Measurements from ENCODE around the gene FAM117B. TPM values are rescaled to one million over a fixed set of nuclear protein-coding genes. Genes with fewer than 3 reads are reported as not detected.
"Not testable (repeated sequence)": the region's sequence is repeated elsewhere in the genome, so short reads cannot be mapped to it uniquely, and the experiment has no call there.

FAM117B gene
- polyA plus RNA-seq, 4 donors = 28.0 to 36.0 (median 31.7) TPM

DNA sequence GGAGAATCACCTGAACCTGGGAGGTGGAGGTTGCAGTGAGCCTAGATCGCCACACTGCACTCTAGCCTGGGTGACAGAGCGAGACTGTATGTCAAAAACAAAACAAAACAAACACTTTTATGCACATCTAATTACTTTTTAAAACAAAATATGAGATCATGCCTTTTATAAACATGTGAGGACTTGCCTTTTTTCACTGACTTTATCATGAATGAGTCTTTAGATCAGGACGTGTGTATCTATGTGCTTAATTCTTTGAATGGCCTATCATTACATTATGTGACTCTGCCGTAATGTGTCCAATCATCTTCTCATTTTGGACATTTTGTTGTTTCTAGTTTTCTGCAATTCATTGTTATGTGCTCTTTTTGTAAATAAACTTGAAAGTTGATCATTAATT lies 58.7 kb downstream of the FAM117B start:
- no peak for DNase-seq (ENCODE audit: low read depth in 4 of 4, low spot score in 3 of 4)

GRCh38 chr2:202695166-202695565 lies 60.4 kb downstream of the FAM117B start:
- DNase-seq (ENCODE audit: low read depth in 4 of 4, low spot score in 3 of 4) = no peak

DNA sequence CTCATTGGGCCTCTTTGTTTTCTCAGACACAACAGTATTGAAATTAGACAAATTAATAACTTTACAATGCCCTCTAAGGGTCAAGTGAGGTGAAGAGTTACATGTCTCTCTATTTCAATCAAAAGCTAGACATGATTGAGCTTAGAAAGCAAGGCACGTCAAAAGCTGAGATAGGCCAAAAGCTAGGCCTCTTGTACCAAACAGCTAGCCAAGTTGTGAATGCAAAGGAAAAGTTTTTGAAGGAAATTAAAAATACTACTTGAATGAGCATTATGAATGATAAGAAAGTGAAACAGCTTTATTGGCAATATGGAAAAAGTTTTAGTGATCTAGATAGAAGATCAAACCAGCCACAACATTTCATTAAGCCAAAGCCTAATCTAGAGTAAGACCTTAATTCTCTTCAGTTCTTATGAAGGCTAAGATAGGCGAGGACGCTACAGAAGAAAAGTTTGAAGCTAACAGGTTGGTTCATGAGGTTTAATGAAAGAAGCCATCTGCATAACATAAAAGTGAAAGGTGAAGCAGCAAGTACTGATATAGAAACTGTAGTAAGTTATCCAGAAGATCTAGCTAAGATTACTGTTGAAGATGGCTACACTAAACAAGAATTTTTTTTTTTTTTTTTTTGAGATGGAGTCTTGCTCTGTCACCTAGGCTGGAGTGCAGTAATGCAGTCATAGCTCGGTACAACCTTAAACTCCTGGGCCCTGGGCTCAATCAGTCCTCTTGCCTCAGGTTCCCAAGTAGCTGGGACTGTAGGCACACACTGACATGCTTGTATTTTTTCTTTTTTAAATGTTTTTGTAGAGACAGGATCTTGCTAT lies 65.5 kb downstream of the FAM117B start:
- DNase-seq (ENCODE audit: low read depth in 4 of 4, low spot score in 3 of 4) = no peak

DNA sequence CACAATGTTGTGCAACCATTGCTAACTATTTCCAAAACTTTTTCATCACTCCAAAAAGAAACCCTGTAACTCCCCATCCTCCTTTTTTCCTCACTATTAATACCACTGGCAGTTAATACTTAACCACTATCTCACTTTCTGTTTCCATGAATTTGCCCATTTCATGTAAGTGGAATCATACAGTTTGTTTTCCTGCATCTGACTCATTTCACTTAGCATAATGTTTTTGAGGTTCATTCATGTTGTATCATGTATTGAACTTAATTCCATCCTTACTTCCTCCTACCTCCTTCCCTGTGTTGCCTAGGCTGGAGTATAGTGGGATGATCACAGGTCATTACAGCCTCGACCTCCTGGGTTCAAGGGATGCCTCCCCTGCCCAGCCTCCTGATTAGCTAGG lies 68.3 kb downstream of the FAM117B start:
- no peak for DNase-seq (ENCODE audit: low read depth in 4 of 4, low spot score in 3 of 4)

DNA sequence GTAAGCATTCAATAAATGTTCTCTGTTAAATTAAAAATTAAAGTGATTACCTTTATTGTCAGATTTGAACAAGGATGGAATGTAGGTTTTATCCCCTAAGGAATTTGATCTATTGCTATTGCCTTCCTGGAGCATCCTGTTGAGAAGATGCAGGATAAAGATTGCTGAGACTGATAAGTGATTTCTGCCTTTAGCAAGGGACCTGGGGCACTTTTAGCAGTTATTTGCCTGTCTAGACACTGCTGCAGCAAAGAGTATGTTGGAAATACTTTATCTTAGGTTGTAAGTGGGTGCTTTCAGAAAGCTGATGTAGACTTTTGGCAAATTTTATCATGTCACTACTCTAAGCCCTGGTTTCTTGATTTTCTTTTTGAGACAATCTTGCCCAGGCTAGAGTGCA lies 69.5 kb downstream of the FAM117B start:
- no peak for DNase-seq (ENCODE audit: low read depth in 4 of 4, low spot score in 3 of 4)

GRCh38 chr2:202705446-202706020 lies 70.8 kb downstream of the FAM117B start:
- DNase-seq (ENCODE audit: low read depth in 4 of 4, low spot score in 3 of 4) = no peak

DNA sequence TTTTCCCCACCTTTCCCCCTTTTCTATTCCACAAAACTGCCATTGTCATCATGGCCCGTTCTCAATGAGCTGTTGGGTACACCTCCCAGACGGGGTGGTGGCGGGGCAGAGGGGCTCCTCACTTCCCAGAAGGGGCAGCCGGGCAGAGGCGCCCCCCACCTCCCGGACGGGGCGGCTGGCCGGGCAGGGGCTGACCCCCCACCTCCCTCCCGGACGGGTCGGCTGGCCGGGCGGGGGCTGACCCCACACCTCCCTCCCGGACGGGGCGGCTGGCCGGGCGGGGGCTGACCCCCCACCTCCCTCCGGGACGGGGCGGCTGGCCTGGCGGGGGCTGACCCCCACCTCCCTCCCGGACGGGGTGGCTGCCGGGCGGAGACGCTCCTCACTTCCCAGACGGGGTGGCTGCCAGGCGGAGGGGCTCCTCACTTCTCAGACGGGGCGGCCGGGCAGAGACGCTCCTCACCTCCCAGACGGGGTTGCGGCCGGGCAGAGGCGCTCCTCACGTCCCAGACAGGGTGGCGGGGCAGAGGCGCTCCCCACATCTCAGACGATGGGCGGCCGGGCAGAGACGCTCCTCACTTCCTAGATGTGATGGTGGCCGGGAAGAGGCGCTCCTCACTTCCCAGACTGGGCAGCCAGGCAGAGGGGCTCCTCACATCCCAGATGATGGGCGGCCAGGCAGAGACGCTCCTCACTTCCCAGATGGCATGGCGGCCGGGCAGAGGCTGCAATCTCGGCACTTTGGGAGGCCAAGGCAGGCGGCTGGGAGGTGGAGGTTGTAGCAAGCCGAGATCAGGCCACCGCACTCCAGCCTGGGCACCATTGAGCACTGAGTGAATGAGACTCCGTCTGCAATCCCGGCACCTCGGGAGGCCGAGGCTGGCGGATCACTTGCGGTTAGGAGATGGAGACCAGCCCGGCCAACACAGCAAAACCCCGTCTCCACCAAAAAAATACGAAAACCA lies 80.5 kb downstream of the FAM117B start:
- DNase-seq (ENCODE audit: low read depth in 4 of 4, low spot score in 3 of 4) = not testable (repeated sequence)

DNA sequence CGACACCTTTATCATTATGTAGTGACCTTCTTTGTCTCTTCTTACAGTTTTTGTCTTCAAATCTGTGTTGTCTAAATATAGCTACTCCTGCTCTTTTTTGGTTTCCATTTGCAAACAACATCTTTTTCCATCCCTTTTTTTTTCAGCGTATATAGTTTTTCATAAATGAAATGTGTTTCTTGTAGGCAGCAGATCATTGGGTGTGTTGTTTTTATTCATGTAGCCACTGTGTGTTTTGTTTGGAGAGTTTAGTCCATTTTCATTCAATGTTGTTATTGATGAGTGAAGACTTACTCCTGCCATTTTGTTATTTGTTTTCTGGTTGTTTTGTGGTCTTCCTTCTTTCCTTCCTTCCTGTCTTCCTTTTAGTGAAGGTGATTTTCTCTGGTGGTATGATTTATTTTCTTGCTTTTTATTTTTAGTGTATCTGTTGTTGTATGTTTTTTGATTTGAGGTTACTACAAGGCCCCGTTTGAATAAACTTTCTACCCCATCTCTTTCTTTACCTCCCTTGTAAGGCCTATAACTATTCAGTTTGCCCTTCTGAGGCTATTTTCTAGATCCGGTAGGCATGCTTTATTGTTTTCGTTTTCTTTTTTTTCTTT lies 81.4 kb downstream of the FAM117B start:
- DNase-seq (ENCODE audit: low read depth in 4 of 4, low spot score in 3 of 4) = no peak

DNA sequence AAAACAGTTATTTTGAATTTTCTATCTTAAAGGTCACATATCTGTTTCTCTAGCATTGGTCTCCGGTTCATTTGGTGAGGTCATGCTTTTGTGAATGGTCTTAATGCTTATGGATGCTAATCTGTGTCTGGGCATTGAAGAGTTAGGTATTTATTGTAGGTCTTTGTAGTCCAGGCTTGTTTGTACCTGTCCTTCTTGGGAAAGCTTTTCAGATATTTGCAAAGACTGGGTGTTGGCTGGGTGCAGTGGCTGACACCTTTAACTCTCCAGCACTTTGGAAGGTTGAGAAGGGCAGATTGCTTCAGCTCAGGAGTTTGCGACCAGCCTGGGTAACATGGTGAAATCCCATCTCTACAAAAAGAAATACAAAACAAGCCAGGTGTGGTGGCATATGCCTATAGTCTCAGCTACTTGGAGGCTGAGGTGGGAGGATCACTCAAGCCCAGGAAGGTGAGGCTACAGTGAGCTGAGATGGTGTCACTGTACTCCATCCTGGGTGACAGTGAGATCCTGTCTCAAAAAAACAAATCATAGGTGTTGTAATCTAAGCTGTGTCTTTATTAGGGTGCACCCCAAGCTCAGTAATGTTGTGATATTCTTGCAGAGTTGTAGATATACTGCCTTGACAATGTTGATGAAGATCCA lies 82.3 kb downstream of the FAM117B start:
- DNase-seq (ENCODE audit: low read depth in 4 of 4, low spot score in 3 of 4) = no peak

DNA sequence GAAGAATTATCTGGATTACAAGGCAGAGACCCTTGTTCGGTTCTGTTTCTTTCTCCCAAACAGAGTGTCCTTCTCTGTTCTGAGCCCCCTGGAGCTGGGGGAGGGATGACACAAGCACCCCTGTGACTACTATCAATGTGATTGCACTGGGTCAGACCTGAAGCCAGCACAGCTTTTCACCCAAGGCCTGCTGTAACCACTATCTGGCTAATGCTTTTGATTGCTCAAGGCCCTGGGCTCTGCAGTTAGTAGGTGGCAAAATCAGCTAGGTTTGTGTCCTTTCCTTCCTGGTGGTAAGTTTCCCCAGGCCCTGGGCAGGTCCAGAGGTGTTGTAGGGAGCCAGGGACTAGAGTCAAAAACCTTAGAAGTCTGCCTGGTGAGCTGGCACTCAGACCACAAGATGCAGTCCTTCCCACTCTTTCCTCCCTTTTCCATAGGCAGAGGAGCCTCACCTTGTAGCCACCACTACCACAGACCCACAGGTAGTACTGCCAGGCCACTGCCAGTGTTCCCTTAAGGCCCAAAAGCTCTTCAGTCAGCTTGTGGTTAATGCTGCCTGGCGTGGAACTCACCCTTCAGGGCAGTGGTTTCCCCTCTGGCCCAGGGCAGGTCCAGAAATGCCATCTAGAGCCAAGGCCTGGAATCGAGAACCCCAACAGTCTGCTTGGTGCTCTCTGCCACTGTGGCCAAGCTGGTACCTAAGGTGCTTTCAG lies 83.0 kb downstream of the FAM117B start:
- DNase-seq (ENCODE audit: low read depth in 4 of 4, low spot score in 3 of 4) = no peak

DNA sequence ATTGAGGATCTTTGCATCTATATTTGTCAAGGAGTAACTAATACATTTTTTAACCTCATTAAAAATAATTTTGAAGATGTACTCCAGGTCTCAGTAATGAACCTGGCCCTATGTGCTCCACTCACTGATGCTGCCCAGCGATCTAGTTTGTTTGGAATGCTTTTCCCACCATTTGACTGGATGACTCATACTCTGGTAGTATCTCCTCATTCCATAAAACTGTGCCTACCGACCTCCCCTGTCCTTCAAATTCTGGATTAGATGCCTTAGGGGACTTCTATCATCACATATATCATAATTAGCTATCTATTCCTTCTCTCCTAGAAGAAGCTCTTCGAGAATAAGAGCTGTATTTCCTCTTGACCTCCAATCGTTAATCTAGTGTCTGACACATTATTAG lies 83.8 kb downstream of the FAM117B start:
- no peak for DNase-seq (ENCODE audit: low read depth in 4 of 4, low spot score in 3 of 4)

DNA sequence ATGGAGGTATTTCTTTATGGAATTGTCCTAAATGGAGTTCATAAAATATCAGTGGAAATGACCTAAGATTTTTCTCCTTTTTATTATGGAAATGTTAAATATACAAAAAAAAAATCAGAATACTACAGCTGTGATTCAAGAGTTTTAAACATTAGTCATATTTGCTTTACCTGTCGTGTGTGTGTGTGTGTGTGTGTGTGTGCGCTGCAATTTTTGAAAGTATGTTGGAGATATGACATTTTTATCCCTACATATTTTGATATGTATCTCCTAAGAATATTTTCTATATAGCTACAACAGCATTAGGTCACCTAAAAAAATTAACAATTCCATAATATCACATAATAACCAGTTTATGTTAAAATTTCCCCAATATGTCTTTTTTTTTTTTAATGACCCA lies 85.5 kb downstream of the FAM117B start:
- DNase-seq (ENCODE audit: low read depth in 4 of 4, low spot score in 3 of 4) = no peak

DNA sequence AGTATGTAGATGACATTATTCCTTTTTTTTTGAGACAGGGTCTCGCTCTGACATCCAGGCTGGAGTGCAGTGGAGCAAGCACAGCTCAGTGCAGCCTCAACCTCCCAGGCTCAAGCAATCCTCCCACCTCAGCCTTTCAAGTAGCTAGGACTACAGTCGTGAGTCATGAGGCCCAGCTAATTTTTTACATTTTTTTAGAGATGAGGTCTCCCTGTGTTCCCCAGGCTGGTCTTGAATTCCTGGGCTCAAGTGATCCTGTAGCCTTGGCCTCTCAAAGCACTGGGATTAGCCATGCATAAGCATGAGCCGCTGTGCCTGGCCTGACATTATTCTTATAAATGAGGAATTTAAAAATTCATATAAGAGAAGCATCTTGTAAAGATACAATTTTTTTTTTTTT lies 86.9 kb downstream of the FAM117B start:
- DNase-seq (ENCODE audit: low read depth in 4 of 4, low spot score in 3 of 4) = no peak

DNA sequence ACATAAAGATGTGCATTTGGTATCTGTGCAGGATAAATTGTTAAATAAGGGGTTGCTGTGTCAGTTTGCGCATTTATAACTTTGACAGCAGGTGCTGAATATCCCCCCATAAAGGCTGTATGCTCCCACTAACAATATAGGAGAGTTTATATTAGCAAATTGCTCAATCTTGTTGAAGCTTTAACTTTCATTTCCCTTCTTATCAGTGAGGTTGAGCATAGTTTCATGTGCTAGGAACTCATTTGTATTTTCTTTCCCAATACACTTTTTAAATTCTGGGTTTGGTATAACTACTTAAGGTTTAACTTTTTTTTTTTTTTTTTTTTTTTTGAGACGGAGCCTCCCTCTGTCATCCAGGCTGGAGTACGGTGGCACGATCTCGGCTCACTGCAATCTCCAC lies 89.0 kb downstream of the FAM117B start:
- no peak for DNase-seq (ENCODE audit: low read depth in 4 of 4, low spot score in 3 of 4)

- DNase-seq (ENCODE audit: low read depth in 4 of 4, low spot score in 3 of 4) = no peak
These were observed 91.3 kb downstream of the FAM117B start for GRCh38 chr2:202726070-202726469.

- no peak for DNase-seq (ENCODE audit: low read depth in 4 of 4, low spot score in 3 of 4)
These were observed 102.1 kb downstream of the FAM117B start for GRCh38 chr2:202736826-202737225.

DNA sequence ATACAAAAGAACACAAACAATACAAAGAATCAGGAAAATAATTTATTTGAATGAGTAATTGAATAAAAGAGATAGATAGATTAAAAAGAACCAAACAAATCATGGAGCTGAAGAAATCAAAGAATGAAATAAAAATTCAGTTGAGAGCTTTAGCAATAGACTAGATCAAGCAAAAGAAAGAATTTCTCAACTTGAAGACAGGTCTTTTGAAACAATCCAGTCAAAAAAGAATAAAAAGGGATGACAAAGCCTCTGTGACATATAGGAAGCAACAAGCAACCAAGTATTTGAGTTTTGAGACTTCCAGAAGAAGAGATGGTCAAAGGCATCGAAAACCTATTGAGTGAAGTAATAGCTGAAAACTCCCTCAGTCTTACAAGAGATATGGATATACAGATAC lies 108.8 kb downstream of the FAM117B start:
- no peak for DNase-seq (ENCODE audit: low read depth in 4 of 4, low spot score in 3 of 4)

DNA sequence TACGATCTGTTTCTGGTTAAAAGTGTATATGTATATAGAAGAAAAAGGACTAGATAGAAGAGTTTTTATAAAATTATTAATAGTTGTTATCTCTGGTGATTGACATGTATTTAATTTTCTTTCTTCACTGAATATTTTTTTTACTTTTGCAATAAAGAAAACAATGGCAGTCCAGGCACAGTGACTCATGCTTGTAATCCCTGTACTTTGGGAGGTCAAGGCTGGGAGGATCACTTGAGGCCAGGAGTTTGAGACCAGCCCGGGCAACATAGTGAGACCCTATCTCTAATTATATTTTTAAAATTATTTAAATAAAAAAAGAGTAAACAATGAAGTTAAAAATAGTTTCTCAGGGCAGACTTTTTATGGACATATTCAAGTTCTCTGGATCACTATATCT lies 114.7 kb downstream of the FAM117B start:
- DNase-seq (ENCODE audit: low read depth in 4 of 4, low spot score in 3 of 4) = no peak

GRCh38 chr2:202750763-202751427 lies 116.1 kb downstream of the FAM117B start:
- DNase-seq (ENCODE audit: low read depth in 4 of 4, low spot score in 3 of 4) = no peak

Measured in right renal pelvis (tissue), 4 donors.